Testis (tissue), 3 donors: ENCODE data around the gene WTIP. TPM values are rescaled to one million over a fixed set of nuclear protein-coding genes. Genes with fewer than 3 reads are reported as not detected.

Source experiments
- DNase-seq: peaks from one replicate; pipeline ENCODE4 v3.0.0-alpha.2; 2019
- H3K27ac ChIP-seq, 2 donors: fragments of 200-600 bp; sonication (generic); one replicate each; pipeline ENCODE4 v1.5.1; 2019
- H3K27me3 ChIP-seq: fragments of 200-600 bp; sonication (generic); one replicate; pipeline ENCODE4 v1.5.1; 2019
- H3K36me3 ChIP-seq: fragments of 200-600 bp; sonication (generic); one replicate; pipeline ENCODE4 v1.5.1; 2017; ENCODE audit warnings: low read depth; ENCODE audit errors: missing control alignments
- H3K4me1 ChIP-seq: fragments of 200-600 bp; sonication (generic); one replicate; pipeline ENCODE4 v1.5.1; 2019
- H3K4me3 ChIP-seq, 2 donors: fragments of 200-600 bp; sonication (generic); one replicate each; pipeline ENCODE4 v1.5.1; 2017 to 2019
- H3K9me3 ChIP-seq: fragments of 200-600 bp; sonication (generic); one replicate; pipeline ENCODE4 v1.5.1; 2017
- POLR2A ChIP-seq: fragments of 450-650 bp; IDR thresholded peaks from one replicate; pipeline ENCODE4 v1.6.1; 2017; ENCODE audit warnings: antibody characterized with exemption, mild to moderate bottlenecking, moderate library complexity
- WGBS, 2 donors: methylation state at CpG; one replicate each; pipeline ENCODE4 v1.1.5; 2018; 5-methylcytosine and 5-hydroxymethylcytosine counted together
- intact Hi-C: fragments of 100-400 bp; cut with DNase I; formaldehyde crosslinking; loops from one replicate; pipeline ENCODE4 v1.15.1; 2023; ENCODE audit warnings: low total_unique reads
- polyA plus RNA-seq: library from polyadenylated mRNA; stranded (reverse); fragments of 350-450 nt; fragmentation: Illumina TruSeq; extraction: RNeasy Lipid Tissue Mini Kit (QIAGEN cat#74804); gene quantifications from one replicate; pipeline ENCODE4 v1.2.3, GENCODE V29; 2014; ENCODE audit warnings: low read depth, low replicate concordance; ENCODE audit not compliant: insufficient read depth
- total RNA-seq, 2 donors: library from RNA; depleted of rRNA; stranded (reverse); fragments of >200 nt; gene quantifications; one replicate each; pipeline ENCODE4 v1.2.3, GENCODE V29; 2016
- TF ChIP-seq, protein P1 (sequence below), 3 experiments: fragments of 450-650 bp in 2 of 3; fragments of 200-600 bp in 1 of 3; sonication (generic) in 1 of 3; IDR thresholded peaks; one replicate each; pipeline ENCODE4 v1.5.1; 2016 to 2019; ENCODE audit warnings: antibody characterized with exemption in 3 of 3, mild to moderate bottlenecking in 2 of 3, moderate library complexity in 1 of 3

Gene WTIP
- total and polyA plus RNA-seq, 3 donors from 2014 or later: 22.8 to 41.3 (median 25.6) TPM

DNA sequence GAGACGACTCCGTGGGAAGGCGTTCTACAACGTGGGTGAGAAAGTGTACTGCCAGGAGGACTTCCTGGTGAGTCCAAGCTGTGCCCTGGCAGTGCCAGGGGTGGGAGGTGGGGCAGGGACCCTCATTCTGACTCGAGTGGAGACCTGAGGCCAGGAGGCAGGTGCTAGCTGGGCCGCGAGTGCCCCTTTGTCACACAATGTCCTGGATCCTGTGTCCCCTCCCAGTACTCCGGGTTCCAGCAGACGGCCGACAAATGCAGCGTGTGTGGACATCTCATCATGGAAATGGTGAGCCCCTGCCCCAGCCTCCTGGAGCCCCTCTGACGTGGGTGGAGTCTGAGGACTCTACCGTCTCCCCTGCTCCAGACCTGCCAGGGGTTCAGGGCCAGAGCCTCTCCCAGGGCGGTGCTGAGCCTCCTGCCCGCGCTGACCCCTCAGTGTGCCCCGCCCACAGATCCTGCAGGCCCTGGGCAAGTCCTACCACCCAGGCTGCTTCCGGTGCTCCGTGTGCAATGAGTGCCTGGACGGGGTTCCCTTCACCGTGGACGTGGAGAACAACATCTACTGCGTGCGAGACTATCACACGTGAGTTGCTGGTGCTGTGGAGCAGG is 11.6 kb downstream of the WTIP start:
- no peak overlapping the region for H3K4me3 ChIP-seq
- peak overlapping the region; percentile 37 to 44 for H3K27ac ChIP-seq
- DNase-seq: peak; percentile 44
- H3K9me3 ChIP-seq: no peaks in the 10 kb centered on the region
- 72 to 73% methylated on average over 15 to 25 of the region's 25 CpGs for WGBS, 2 donors
- H3K4me1 ChIP-seq: peaks cover 4% of the 10 kb centered on the region
- no peaks in the 10 kb centered on the region for H3K36me3 ChIP-seq
- TF ChIP-seq POLR2A: no peak
- TF ChIP-seq, protein P1, sequence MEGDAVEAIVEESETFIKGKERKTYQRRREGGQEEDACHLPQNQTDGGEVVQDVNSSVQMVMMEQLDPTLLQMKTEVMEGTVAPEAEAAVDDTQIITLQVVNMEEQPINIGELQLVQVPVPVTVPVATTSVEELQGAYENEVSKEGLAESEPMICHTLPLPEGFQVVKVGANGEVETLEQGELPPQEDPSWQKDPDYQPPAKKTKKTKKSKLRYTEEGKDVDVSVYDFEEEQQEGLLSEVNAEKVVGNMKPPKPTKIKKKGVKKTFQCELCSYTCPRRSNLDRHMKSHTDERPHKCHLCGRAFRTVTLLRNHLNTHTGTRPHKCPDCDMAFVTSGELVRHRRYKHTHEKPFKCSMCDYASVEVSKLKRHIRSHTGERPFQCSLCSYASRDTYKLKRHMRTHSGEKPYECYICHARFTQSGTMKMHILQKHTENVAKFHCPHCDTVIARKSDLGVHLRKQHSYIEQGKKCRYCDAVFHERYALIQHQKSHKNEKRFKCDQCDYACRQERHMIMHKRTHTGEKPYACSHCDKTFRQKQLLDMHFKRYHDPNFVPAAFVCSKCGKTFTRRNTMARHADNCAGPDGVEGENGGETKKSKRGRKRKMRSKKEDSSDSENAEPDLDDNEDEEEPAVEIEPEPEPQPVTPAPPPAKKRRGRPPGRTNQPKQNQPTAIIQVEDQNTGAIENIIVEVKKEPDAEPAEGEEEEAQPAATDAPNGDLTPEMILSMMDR (IDR thresholded peaks at IDR 0.05): no peak
- H3K27me3 ChIP-seq: no peaks in the 10 kb centered on the region
- intact Hi-C loops: no loop called here

DNA sequence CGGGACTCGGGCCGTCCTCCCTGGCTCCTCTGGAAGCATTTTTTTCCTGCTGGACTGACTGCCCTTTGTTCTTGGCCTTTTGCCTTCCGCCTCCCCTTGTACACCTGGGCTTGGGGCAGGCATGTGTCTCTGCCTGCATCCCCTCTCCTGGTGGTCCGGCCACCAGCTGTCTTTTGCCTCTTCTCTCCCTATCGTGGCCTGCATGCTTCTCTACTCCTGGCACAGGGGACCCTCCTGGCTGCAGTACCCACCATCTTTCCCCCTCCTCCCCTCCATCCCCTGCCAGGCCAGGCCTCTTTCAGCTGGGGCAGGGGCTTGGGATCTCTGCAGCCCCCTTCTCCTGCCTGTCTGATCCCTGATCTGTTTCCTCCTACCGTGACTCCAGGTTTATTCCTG is 12.1 kb downstream of the WTIP start:
- Histone ChIP-seq H3K27ac (peak overlapping the region; percentile 41 to 44), H3K4me1 (peaks cover 4% of the 10 kb centered on the region), H3K36me3 (no peaks in the 10 kb centered on the region), H3K4me3 (no peak overlapping the region), H3K9me3 (no peaks in the 10 kb centered on the region), H3K27me3 (no peaks in the 10 kb centered on the region)
- WGBS, 2 donors: 82 to 86% methylated on average over 7 of the region's 7 CpGs
- TF ChIP-seq, protein P1 (IDR thresholded peaks at IDR 0.05): no peak
- no peak for TF ChIP-seq POLR2A
- intact Hi-C loops: no loop called here
- DNase-seq: no peak

DNA sequence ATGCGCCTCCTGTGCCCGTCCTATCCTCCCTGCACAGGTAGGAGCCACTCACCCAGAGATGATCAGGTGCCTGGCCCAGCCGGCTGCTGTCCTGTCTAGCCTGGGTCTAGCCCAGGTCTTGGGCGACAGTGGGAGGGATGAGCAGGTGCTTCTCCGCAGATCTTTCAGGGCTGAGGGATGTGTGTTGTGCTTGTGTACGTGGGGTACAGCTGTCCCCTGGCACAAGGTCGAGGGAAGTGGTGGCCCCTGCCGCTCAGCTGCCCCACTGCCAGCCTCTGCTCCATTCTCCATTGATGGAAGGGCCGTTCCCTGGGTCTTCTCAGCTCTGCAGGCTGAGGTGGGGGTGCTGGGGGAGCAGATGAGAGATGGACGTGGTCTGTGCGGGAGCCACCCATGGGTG is 13.0 kb downstream of the WTIP start:
- DNase-seq: no peak
- Histone ChIP-seq H3K9me3 (no peaks in the 10 kb centered on the region), H3K27me3 (no peaks in the 10 kb centered on the region), H3K36me3 (no peaks in the 10 kb centered on the region), H3K27ac (no peak overlapping the region), H3K4me1 (peaks cover 4% of the 10 kb centered on the region), H3K4me3 (no peak overlapping the region)
- TF ChIP-seq, protein P1 (IDR thresholded peaks at IDR 0.05): no peak
- no peak for TF ChIP-seq POLR2A
- intact Hi-C loops: no loop called here
- WGBS, 2 donors: 93 to 94% methylated on average over 6 to 11 of the region's 11 CpGs

DNA sequence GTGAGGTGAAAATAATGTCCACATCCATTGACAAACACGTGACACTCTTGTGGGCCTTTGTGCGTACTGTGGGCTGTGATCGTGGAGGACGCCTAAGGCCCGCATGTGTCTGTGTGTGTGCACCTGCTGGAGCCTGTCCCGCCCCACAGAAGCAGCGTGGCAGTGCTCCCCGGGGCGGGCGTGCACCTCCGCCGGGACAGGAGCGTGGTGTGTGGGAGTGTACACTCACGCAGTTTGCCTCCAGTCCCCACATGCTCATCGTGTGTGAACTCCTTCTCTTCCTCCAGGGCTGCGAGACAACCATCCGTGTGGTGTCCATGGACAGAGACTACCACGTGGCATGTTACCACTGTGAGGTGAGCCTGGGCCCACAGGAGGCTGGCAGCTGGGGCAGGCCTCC is 13.9 kb downstream of the WTIP start:
- no peak for DNase-seq
- Histone ChIP-seq H3K36me3 (no peaks in the 10 kb centered on the region), H3K4me1 (peaks cover 4% of the 10 kb centered on the region), H3K4me3 (no peak overlapping the region), H3K9me3 (no peaks in the 10 kb centered on the region), H3K27me3 (no peaks in the 10 kb centered on the region), H3K27ac (no peak overlapping the region)
- TF ChIP-seq, protein P1 (IDR thresholded peaks at IDR 0.05): no peak
- no peak for TF ChIP-seq POLR2A
- intact Hi-C loops: no loop called here
- 89 to 92% methylated on average over 17 to 18 of the region's 18 CpGs for WGBS, 2 donors
